GM12878 (cell line): Measurements from ENCODE around the gene ERV3-1. TPM values are rescaled to one million over a fixed set of nuclear protein-coding genes. Genes with fewer than 3 reads are reported as not detected.

Experiments
- ATAC-seq: fragments of 200-7000 bp; cut with Tn5 transposase; 3 replicates; pipeline ENCODE4 v1.9.1; 2020; ENCODE audit warnings: mild to moderate bottlenecking, moderate library complexity
- BruUV-seq: library from RNA; stranded (reverse); fragments of 400-500 nt; replicated peaks from 2 replicates; lab custom pipeline; 2021; lab: Mats Ljungman, UMichigan
- CTCF ChIA-PET: fragments of 300-600 bp; sonication (Branson Sonifier 250); formaldehyde crosslinking; extraction: SDS; loops from one replicate; lab custom pipeline; 2021; ENCODE audit warnings: inconsistent platforms; lab: Yijun Ruan, JAX
- POLR2A ChIA-PET: fragments of 350-600 bp; formaldehyde crosslinking; extraction: SDS; loops from one replicate; lab custom pipeline; 2021; ENCODE audit warnings: inconsistent platforms; lab: Charles Lee
- RAD21 ChIA-PET: fragments of 300-600 bp; sonication (Branson Sonifier 250); formaldehyde crosslinking; loops from one replicate; lab custom pipeline; 2023; ENCODE audit warnings: antibody characterized with exemption; ENCODE audit not compliant: unreplicated experiment; lab: Charles Lee
- SMC1A ChIA-PET: fragments of 300-600 bp; sonication (Branson Sonifier 250); formaldehyde crosslinking; loops from one replicate; lab custom pipeline; 2023; ENCODE audit not compliant: unreplicated experiment, uncharacterized antibody; lab: Charles Lee
- DNase-seq: peaks from one replicate; pipeline ENCODE4 v3.0.0-alpha.2; 2011; ENCODE audit warnings: low read depth, low spot score
- FAIRE-seq: peaks from 3 replicates; lab custom pipeline; 2011; peaks lifted over from hg19 to GRCh38; lab: Jason Lieb, UNC
- H2AFZ ChIP-seq: 2 replicates; pipeline ENCODE4 v1.6.0; 2011; ENCODE audit warnings: low read depth, low read length, control low read depth; ENCODE audit not compliant: control insufficient read depth
- H3K27ac ChIP-seq: 2 replicates; pipeline ENCODE4 v1.5.1; 2011; ENCODE audit warnings: control low read depth; ENCODE audit not compliant: control insufficient read depth, insufficient read depth
- H3K27me3 ChIP-seq, 2 experiments: replicated peaks in 1 of 2; 2 replicates each; pipeline versions ENCODE4 v1.6.0 to v1.6.1; 2011; ENCODE audit warnings: low read length in 1 of 2; ENCODE audit not compliant: control insufficient read depth in 2 of 2, insufficient read depth in 2 of 2
- H3K36me3 ChIP-seq, 2 experiments: 2 replicates each; pipeline ENCODE4 v1.5.1; 2011; ENCODE audit warnings: low read length in 1 of 2; ENCODE audit not compliant: control insufficient read depth in 2 of 2, insufficient read depth in 2 of 2
- H3K4me1 ChIP-seq: 2 replicates; pipeline ENCODE4 v1.6.1; 2011; ENCODE audit warnings: mild to moderate bottlenecking, low read length, moderate library complexity, mixed read lengths; ENCODE audit not compliant: control insufficient read depth, insufficient read depth
- H3K4me2 ChIP-seq: 2 replicates; pipeline ENCODE4 v1.6.0; 2011; ENCODE audit warnings: control low read depth; ENCODE audit not compliant: control insufficient read depth, insufficient read depth
- H3K4me3 ChIP-seq: fragments of 200-600 bp; sonication (generic); 2 replicates; pipeline ENCODE4 v1.5.1; 2016
- H3K79me2 ChIP-seq: 2 replicates; pipeline ENCODE4 v1.6.0; 2011; ENCODE audit warnings: low read length; ENCODE audit not compliant: control insufficient read depth, insufficient read depth
- H3K9ac ChIP-seq: 2 replicates; pipeline ENCODE4 v1.8.0; 2011; ENCODE audit warnings: low read length, control low read depth, mixed read lengths; ENCODE audit not compliant: control insufficient read depth, insufficient read depth
- H3K9me3 ChIP-seq: replicated peaks from 3 replicates; pipeline ENCODE4 v1.5.1; 2011; ENCODE audit warnings: mild to moderate bottlenecking, low read length; ENCODE audit not compliant: control insufficient read depth, insufficient read depth
- H4K20me1 ChIP-seq: 2 replicates; pipeline ENCODE4 v1.6.0; 2011; ENCODE audit not compliant: control insufficient read depth, insufficient read depth
- BHLHE40 ChIP-seq, 2 experiments: fragments of 450-650 bp in 1 of 2; IDR thresholded peaks; 2 replicates each; pipeline ENCODE4 v1.6.1; 2011 to 2017; ENCODE audit warnings: low read depth in 2 of 2, borderline replicate concordance in 1 of 2, improper control_type of control experiment in 1 of 2, low read length in 1 of 2, mild to moderate bottlenecking in 1 of 2
- CREM ChIP-seq: IDR thresholded peaks from 2 replicates; pipeline ENCODE4 v1.6.1; 2014; ENCODE audit warnings: antibody characterized with exemption, low read depth
- HDAC2 ChIP-seq: fragments of 200-600 bp; sonication (generic); IDR thresholded peaks from 2 replicates; pipeline ENCODE4 v1.6.1; 2017
- KDM1A ChIP-seq: fragments of 200-600 bp; sonication (generic); IDR thresholded peaks from 2 replicates; pipeline ENCODE4 v1.6.1; 2016; ENCODE audit warnings: borderline replicate concordance
- MTA3 ChIP-seq: IDR thresholded peaks from 2 replicates; pipeline ENCODE4 v1.6.1; 2012; ENCODE audit warnings: low read length, inconsistent platforms, borderline replicate concordance
- SMAD5 ChIP-seq: IDR thresholded peaks from 2 replicates; pipeline ENCODE4 v1.6.1; 2016; ENCODE audit warnings: antibody characterized with exemption, low read depth
- YY1 ChIP-seq: IDR thresholded peaks from 2 replicates; pipeline ENCODE4 v1.6.1; 2011; ENCODE audit warnings: low read depth, mild to moderate bottlenecking, low read length
- ZNF207 ChIP-seq: fragments of 450-650 bp; IDR thresholded peaks from 2 replicates; pipeline ENCODE4 v1.6.1; 2014; ENCODE audit warnings: antibody characterized with exemption, mild to moderate bottlenecking, borderline replicate concordance
- ZNF217 ChIP-seq: fragments of 450-650 bp; IDR thresholded peaks from 2 replicates; pipeline ENCODE4 v1.6.1; 2017; ENCODE audit warnings: antibody characterized with exemption, mild to moderate bottlenecking
- ZNF24 ChIP-seq: fragments of 450-650 bp; IDR thresholded peaks from 2 replicates; pipeline ENCODE4 v1.6.1; 2017; ENCODE audit warnings: antibody characterized with exemption, mild to moderate bottlenecking
- ZZZ3 ChIP-seq: IDR thresholded peaks from 2 replicates; pipeline ENCODE4 v1.6.1; 2011; ENCODE audit warnings: low read depth; ENCODE audit not compliant: control insufficient read depth, insufficient read length
- WGBS: methylation state at CpG from one replicate; pipeline ENCODE4 v1.1.6; 2016; ENCODE audit warnings: low lambda C conversion rate; ENCODE audit not compliant: insufficient replicate concordance, insufficient coverage; ENCODE audit errors: missing lambda C conversion rate; 5-methylcytosine and 5-hydroxymethylcytosine counted together
- in situ Hi-C: fragments of 300-500 bp; cut with MboI; formaldehyde crosslinking; loops from 9 replicates; pipeline ENCODE4 v1.14.3; 2018; ENCODE audit warnings: mixed read lengths
- intact Hi-C: fragments of 100-400 bp; cut with micrococcal nuclease; formaldehyde crosslinking; loops from one replicate; pipeline ENCODE4 v1.14.2; 2022; ENCODE audit not compliant: unreplicated experiment
- polyA plus RNA-seq, 11 experiments: library from polyadenylated mRNA; depleted of rRNA in 4 of 11; unstranded in 6 of 11; stranded (reverse) in 5 of 11; fragments of >200 nt; fragmentation: Nextera tagmentation in 4 of 11; fragmentation: Illumina TruSeq in 1 of 11; extraction: Ambion mirVana in 4 of 11; extraction: Trizol in 1 of 11; gene quantifications; 1 replicate in 1 of 11; 2 replicates in 10 of 11; pipeline versions ENCODE4 v1.2.1 to v1.2.3, GENCODE V29; 2011 to 2016; ENCODE audit warnings: inconsistent platforms in 2 of 11, missing spikeins in 2 of 11, low read depth in 1 of 11
- total RNA-seq, 4 experiments: library from RNA; depleted of rRNA in 3 of 4; stranded (reverse); fragments of >200 nt in 3 of 4; fragmentation: Illumina TruSeq in 1 of 4; extraction: Trizol in 1 of 4; gene quantifications; 2 replicates each; pipeline versions ENCODE4 v1.2.1 to v1.2.3, GENCODE V29; 2013 to 2021
- TF ChIP-seq, protein P1 (sequence below): fragments of 450-650 bp; formaldehyde crosslinking; IDR thresholded peaks from 2 replicates; pipeline ENCODE4 v1.4.0; 2020; ENCODE audit warnings: mild to moderate bottlenecking, moderate library complexity
- TF ChIP-seq, protein P2 (sequence below): IDR thresholded peaks from 2 replicates; pipeline ENCODE4 v1.6.1; 2012; ENCODE audit warnings: low read length, inconsistent platforms
- TF ChIP-seq, protein P3 (sequence below): IDR thresholded peaks from 2 replicates; pipeline ENCODE4 v1.6.1; 2011; ENCODE audit warnings: borderline replicate concordance, low read depth, mild to moderate bottlenecking, moderate library complexity, mixed read lengths, low read length; ENCODE audit not compliant: insufficient read depth; ENCODE audit errors: extremely low read length

The ERV3-1 gene
- total and polyA plus RNA-seq, 10 of the 15 experiments (the other 5 are each of a cell fraction or from before 2014, with no cell fraction given), result 9.4 to 23.4 (median 15.1) TPM

- H2AFZ ChIP-seq, result peak overlapping the region; percentile 83
- H3K36me3 ChIP-seq, result no peaks in the 10 kb centered on the region
- peak; percentile 91 for ATAC-seq
- H3K27ac ChIP-seq, result peak overlapping the region; percentile 67
- intact Hi-C loops, result loop anchor here (5.0 kb wide), 1 partner anchor 36 kb away; no protein-coding TSS in a partner anchor
- ChIA-PET SMC1A (interaction anchor here (1.2 kb wide), 1 partner anchor 32 kb away, joined by 8 read pairs; the partner anchor contains the start of gene ERV3-1), RAD21 (interaction anchor here (0.6 to 1.6 kb wide), 3 partner anchors 31 to 349 kb away, joined by 3 to 7 read pairs (median 3); partner anchors contain the start of genes ERV3-1 and ZNF273), POLR2A (interaction anchor here (0.6 to 1.9 kb wide), 4 partner anchors 16 to 134 kb away, joined by 3 to 16 read pairs (median 5); partner anchors contain the start of gene ERV3-1), CTCF (interaction anchor here (0.6 to 1.1 kb wide), 2 partner anchors 36 to 724 kb away, joined by 3 read pairs; partner anchors contain the start of gene ZNF736)
- FAIRE-seq, result no peak
- no peaks in the 10 kb centered on the region for H3K4me1 ChIP-seq
- H3K9ac ChIP-seq, result peak overlapping the region; percentile 68; the same call in 1 of the 2 replicates
- H3K9me3 ChIP-seq, result no peaks in the 10 kb centered on the region
- no TSS peak for BruUV-seq
- 0 out of 2 replicates have a peak overlapping the region, but pooled peaks have one; percentile 17 for H3K4me2 ChIP-seq
- peak overlapping the region; percentile 68; the same call in 1 of the 2 replicates for H3K4me3 ChIP-seq
- H3K27me3 ChIP-seq, result no peaks in the 10 kb centered on the region
- in situ Hi-C loops, result no loop called here
- 9% methylated on average over 24 of the region's 92 CpGs for WGBS
- peak; percentile 57 for DNase-seq
- peaks cover 19% of the 10 kb centered on the region for H3K79me2 ChIP-seq
- no peaks in the 10 kb centered on the region for H4K20me1 ChIP-seq
- TF ChIP-seq ZNF217 (no peak), KDM1A (no peak), ZZZ3 (no peak), SMAD5 (no peak), MTA3 (no peak), BHLHE40 (IDR thresholded peaks at IDR 0.05; ENCODE audit: borderline replicate concordance in 1 of 2, low read depth in 2 of 2, low read length in 1 of 2) (0 out of 4 replicates have a peak, but pooled peaks of 1 of the 2 experiments have one; percentile 6), ZNF207 (no peak), ZNF24 (no peak), YY1 (peak; percentile 92), CREM (no peak), HDAC2 (no peak)
- TF ChIP-seq, protein P1, sequence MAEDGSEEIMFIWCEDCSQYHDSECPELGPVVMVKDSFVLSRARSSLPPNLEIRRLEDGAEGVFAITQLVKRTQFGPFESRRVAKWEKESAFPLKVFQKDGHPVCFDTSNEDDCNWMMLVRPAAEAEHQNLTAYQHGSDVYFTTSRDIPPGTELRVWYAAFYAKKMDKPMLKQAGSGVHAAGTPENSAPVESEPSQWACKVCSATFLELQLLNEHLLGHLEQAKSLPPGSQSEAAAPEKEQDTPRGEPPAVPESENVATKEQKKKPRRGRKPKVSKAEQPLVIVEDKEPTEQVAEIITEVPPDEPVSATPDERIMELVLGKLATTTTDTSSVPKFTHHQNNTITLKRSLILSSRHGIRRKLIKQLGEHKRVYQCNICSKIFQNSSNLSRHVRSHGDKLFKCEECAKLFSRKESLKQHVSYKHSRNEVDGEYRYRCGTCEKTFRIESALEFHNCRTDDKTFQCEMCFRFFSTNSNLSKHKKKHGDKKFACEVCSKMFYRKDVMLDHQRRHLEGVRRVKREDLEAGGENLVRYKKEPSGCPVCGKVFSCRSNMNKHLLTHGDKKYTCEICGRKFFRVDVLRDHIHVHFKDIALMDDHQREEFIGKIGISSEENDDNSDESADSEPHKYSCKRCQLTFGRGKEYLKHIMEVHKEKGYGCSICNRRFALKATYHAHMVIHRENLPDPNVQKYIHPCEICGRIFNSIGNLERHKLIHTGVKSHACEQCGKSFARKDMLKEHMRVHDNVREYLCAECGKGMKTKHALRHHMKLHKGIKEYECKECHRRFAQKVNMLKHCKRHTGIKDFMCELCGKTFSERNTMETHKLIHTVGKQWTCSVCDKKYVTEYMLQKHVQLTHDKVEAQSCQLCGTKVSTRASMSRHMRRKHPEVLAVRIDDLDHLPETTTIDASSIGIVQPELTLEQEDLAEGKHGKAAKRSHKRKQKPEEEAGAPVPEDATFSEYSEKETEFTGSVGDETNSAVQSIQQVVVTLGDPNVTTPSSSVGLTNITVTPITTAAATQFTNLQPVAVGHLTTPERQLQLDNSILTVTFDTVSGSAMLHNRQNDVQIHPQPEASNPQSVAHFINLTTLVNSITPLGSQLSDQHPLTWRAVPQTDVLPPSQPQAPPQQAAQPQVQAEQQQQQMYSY (CRISPR knock-in tag), result no peak
- TF ChIP-seq, protein P2, sequence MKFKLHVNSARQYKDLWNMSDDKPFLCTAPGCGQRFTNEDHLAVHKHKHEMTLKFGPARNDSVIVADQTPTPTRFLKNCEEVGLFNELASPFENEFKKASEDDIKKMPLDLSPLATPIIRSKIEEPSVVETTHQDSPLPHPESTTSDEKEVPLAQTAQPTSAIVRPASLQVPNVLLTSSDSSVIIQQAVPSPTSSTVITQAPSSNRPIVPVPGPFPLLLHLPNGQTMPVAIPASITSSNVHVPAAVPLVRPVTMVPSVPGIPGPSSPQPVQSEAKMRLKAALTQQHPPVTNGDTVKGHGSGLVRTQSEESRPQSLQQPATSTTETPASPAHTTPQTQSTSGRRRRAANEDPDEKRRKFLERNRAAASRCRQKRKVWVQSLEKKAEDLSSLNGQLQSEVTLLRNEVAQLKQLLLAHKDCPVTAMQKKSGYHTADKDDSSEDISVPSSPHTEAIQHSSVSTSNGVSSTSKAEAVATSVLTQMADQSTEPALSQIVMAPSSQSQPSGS, result no peak
- TF ChIP-seq, protein P3, sequence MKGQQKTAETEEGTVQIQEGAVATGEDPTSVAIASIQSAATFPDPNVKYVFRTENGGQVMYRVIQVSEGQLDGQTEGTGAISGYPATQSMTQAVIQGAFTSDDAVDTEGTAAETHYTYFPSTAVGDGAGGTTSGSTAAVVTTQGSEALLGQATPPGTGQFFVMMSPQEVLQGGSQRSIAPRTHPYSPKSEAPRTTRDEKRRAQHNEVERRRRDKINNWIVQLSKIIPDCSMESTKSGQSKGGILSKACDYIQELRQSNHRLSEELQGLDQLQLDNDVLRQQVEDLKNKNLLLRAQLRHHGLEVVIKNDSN, result no peak
These were observed 31.5 kb upstream of the ERV3-1 start for GRCh38 chr7:65037740-65038688.
